ENCODE results near the gene KPTN. TPM values are rescaled to one million over a fixed set of nuclear protein-coding genes. Genes with fewer than 3 reads are reported as not detected.

Gene KPTN
- total and polyA plus RNA-seq, 2 of the 13 experiments (the other 11 are each of a cell fraction or from before 2014, with no cell fraction given), result 9.1 to 13.3 TPM

- no peak for TF ChIP-seq ZBED4 (CRISPR knock-in tag; IDR thresholded peaks at IDR 0.05; ENCODE audit: borderline replicate concordance)
- no peak for TF ChIP-seq EEA1 (CRISPR knock-in tag; IDR thresholded peaks at IDR 0.05; ENCODE audit: borderline replicate concordance)
- no peak for TF ChIP-seq SUZ12 (IDR thresholded peaks at IDR 0.05; ENCODE audit: low read depth, low read length)
- no peak for TF ChIP-seq KLF13 (CRISPR knock-in tag; IDR thresholded peaks at IDR 0.05)
- TF ChIP-seq ZBTB4 (CRISPR knock-in tag; IDR thresholded peaks at IDR 0.05; ENCODE audit: borderline replicate concordance), result no peak
- TF ChIP-seq CCAR2 (optimal IDR thresholded peaks at IDR 0.05; ENCODE audit: low read depth, low read length), result no peak
- no peak for TF ChIP-seq ZBTB21 (CRISPR knock-in tag; IDR thresholded peaks at IDR 0.05)
- no peak for TF ChIP-seq KDM1A (CRISPR knock-in tag; IDR thresholded peaks at IDR 0.05)
- TF ChIP-seq RBAK (CRISPR knock-in tag; IDR thresholded peaks at IDR 0.05), result 0 out of 2 replicates have a peak, but pooled peaks have one; percentile 50
- TF ChIP-seq KDM2A (CRISPR knock-in tag; IDR thresholded peaks at IDR 0.05; ENCODE audit: borderline replicate concordance, low read depth), result peak; percentile 43; the same call in 1 of the 2 replicates
- TF ChIP-seq ATM (IDR thresholded peaks at IDR 0.05; ENCODE audit: borderline replicate concordance), result no peak
- TF ChIP-seq THRA (CRISPR knock-in tag; IDR thresholded peaks at IDR 0.05; ENCODE audit: borderline replicate concordance), result no peak
- TF ChIP-seq REST (IDR thresholded peaks at IDR 0.05; ENCODE audit: borderline replicate concordance in 1 of 2, low read depth in 1 of 2, low read length in 2 of 2), result peak; percentile 96
- peak; percentile 53; the same call in 1 of the 2 replicates for TF ChIP-seq ZNF225 (CRISPR knock-in tag; IDR thresholded peaks at IDR 0.05)
Measured at GRCh38 chr19:47444388-47444821, 39.6 kb downstream of the KPTN start (continued).
